Stimulated activated CD4-positive, alpha-beta T cell treated with anti-CD3 and anti-CD28 coated beads, Interleukin-2, amount 100 ng/mL, for 4 hours (primary cell): ENCODE measurements around the gene PSMG2.

Experiments
- DNase-seq: peaks from one replicate; pipeline ENCODE4 v3.0.0-alpha.2; 2020; ENCODE audit warnings: low read depth

PSMG2 gene

DNA sequence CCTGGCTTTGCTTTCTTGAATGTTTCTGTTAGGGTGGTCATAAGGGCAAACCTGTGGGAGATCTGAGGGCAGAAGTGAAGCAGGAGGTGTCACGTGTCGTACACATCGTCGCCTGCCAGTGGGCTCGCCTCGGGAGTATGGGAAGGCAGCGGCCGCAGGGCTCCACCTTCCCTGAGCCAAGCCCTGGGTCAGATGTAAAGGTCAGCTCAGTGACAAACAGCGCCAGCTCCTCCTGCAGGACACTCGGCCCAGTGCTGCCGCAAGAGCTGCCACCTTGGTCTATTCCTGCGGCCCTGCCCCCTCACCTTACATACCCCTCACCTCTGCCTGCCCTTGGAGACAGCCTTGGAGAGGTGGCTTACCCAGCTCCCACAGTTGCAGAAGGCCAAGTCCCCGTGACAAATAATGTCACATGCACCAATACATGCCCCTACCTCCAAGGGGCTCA is 64.2 kb downstream of the PSMG2 start:
- DNase-seq = no peak

DNA sequence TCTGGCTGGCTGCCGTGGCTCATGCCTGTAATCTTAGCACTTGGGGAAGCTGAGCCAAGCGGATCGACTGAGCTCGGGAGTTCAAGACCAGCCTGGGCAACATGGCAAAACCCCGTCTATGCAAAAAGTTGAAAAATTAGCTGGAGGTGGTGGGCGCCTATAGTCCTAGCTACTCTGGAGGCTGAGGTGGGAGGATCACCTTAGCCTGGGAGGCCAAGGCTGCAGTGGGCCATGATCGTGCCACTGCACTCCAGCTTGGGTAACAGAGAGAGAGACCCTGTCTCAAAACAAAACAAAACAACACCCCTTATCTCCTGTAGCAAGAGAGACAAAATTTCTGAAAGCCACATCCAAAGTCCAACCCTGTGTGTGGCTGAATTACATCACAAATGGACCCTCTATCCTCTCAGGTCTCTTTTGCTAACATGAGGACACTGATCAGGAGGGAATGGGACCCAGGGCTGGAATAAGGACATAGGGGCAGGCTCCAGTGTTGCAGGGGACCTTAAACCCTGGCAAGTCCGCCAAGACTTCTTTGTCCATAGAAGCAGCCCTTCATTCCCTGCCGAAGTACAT is 64.8 kb downstream of the PSMG2 start:
- no peak for DNase-seq

DNA sequence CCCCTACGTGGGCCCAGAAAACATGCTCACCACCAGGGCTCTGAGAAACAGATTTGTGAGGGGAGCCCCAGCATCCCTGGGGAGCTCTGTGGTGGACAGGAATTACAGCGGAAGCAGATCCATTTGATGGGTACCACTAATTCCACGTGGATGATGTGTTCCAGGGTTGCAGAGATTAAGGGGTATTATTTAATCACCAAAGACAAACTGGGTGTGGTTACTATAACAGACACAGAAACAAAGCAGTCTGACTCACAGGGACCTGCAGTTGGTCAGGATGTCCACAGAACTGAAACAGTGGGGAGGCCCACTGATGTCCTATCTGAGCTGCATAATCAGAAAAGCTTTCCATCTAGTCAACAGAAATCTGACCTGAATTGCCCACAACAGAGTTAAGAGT is 65.8 kb downstream of the PSMG2 start:
- DNase-seq = no peak

DNA sequence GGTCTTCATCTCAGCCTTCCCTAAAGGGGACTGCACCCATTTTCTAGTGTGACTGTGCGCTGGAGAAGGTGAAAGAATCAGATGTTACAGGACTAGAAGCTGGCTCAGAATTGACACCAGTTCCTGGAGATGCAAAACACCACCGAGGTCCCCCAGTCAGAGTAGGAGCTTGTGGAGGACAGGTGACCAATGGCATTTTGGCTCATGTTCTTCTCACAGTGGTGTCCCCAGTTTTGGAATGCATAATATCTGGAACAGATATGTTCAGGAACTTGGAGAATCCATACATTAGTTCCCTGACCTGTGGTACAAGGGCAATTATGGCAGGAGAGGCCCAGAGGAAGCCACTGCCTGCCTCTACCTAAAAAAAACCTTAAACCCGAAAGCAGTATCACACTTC is 66.3 kb downstream of the PSMG2 start:
- no peak for DNase-seq

DNA sequence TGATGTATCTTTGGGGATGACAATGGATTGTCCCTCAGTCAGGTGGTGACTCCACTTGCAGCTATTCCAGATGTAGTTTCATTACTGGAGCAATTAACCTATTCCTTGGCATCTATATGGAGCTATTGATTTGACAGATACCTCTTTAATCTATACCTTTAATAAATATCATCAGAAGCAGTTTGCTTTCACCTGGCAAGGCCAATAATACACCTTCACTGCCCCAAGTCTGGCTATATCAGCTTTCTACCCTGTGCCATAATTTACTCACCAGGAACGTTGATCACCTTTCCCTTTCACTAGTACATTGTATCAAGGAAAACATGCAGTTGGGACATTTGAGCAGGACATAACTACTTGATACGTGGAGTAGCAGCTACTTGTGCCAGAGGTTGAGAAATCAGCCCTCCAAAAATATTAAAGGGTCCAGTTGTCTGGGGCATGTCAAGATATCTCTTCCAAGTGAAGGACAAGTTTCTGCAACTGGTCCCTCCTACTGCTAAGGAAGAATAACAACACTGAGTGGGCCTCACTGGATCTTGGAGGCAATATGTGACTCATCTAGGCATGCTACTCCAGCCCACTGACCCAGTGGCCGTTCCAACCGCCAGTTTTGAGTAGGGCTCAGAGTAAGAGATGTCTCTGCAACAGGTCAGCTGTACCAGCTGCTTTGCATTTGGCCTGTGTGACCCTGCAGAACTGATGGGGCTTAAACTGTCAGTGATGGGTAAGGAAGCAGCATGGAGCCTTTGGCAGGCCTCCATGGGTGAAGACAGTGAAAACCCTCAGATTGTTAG is 67.0 kb downstream of the PSMG2 start:
- DNase-seq = no peak

DNA sequence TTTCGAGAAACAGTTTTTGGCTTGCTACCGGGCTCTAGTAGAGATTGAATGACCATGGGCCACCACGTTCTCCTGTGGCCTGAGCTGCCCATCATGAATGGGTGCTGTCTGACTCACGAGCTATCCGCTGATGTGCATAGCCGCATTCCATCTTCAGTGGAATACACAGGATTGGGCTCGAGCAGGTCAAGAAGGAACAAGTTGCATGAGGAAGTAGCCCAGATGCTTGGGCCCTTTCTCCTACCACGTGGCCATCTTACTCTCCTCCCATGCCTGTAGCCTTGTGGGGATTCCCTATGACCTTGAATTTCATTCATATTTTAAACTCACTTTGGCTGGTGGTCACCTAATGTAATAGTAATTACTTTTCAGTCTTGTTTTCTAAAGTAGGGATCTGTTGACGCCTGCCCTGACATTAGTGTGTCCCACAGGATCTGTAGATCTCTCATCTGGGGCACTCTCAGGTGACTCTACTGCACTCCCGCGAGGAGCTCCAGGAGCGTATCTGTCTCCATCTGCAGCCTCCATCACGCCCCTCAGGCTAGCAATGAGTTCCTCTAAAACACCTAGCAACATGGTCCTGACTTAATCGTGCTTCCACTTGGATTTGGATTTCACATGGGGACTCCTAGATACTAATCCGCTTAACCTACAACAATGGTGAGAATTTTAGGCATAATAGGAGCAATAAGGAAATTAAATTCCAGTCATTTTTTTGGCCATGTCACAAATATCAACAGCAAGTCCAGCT is 67.8 kb downstream of the PSMG2 start:
- DNase-seq = no peak

DNA sequence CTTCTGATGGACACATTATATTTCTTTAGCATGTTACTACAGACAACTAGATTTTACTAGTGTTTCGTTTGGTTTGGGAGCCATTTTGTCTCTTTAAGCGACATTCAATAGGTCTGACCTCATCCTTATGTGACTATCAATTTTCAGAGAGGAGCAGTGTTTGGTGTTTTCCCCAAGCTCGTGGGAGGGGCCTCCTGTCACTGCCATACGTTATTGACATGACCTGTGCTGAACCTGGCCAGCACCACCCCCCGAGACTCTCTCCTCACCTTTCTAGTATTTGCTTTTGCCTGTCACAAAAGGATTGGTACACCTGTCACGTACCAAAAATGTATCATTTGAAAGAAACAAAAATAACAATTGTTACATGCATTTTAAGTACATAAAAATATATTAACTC is 69.3 kb downstream of the PSMG2 start:
- no peak for DNase-seq

DNA sequence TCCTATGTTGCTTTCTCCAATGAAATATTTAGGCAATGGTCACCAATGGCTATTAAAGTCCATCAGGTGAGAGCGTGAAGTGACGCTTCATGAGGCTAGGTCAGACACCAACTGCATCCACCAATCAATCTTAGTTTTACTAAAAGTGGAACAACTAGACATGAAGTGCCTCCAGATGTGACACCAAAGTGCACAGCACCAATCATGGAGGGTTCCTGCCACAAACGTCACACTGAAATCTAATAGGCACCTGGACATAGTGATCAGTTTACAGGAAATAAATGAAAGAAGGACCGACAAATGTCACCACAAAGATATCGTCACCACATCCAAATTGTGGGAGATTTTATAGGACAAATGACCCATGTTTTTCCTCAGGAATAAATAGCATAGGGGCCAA is 70.5 kb downstream of the PSMG2 start:
- DNase-seq = no peak

DNA sequence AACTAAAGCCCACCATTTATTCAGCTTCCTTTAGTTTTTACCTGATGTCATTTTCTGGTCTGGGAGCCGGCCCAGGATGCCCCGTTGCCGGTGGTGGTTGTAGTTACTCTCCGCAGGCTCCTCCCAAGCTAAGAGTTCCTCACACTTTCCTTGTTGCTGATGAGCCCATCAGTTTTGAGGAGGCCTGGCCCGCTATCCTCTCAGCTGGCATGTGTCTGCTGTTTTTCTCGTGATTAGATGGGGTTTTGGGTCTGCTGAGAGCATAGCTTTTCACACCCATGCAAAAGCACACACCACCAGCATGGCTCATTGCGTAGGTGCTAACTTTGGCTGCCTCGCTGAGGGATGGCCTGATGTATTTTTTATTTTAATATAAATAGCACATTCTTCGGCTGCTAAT is 72.1 kb downstream of the PSMG2 start:
- no peak for DNase-seq
